ENCODE measurements around the gene SETD1A.
A peak's percentile ranks its signal among the peaks of the same experiment; 100 is the strongest.

SETD1A gene

GRCh38 chr16:30957456-30958174 is at the start of gene SETD1A:
Gene SETD1A (plus strand): TSS chr16:30957754. CDS start chr16:30958732, 978 bp downstream.
- DNase-seq (ENCODE audit: low read depth), result peak; percentile 94

DNA sequence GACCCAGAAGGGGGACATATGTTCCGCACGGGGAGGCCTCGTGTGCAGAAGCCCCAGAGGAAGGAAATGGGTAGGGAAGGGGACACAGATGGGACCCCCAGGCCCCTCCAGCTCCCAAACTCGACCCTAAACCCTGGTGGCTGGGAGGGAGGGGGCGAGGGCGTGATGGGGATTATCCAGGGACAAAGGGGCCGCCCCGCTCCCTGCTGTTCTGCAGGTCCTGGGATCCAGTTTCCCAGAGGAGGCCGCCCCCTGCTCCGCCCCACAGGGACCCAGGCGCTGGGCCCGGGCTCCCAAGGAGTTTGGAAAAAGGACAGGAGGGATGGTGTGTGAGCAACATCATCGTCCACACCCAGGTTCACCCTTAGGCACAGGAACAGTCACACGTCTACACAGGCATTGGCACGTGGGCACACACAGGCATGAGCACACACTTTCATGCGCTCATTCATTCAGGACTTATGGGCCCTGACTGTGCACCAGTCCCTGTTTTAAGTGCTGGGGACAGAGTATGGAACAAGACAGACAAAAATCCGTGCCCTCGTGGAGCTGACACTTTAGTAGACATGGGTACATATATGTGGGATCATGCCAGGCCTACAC is 47.0 kb upstream of the SETD1A start:
- no peak for DNase-seq (ENCODE audit: low read depth)

GRCh38 chr16:30912794-30913412 is 44.7 kb upstream of the SETD1A start:
- DNase-seq (ENCODE audit: low read depth), result no peak

GRCh38 chr16:30914830-30915229 is 42.7 kb upstream of the SETD1A start:
- DNase-seq (ENCODE audit: low read depth), result no peak

- DNase-seq (ENCODE audit: low read depth), result no peak
Observed at GRCh38 chr16:30918614-30919013, 38.9 kb upstream of the SETD1A start.

DNA sequence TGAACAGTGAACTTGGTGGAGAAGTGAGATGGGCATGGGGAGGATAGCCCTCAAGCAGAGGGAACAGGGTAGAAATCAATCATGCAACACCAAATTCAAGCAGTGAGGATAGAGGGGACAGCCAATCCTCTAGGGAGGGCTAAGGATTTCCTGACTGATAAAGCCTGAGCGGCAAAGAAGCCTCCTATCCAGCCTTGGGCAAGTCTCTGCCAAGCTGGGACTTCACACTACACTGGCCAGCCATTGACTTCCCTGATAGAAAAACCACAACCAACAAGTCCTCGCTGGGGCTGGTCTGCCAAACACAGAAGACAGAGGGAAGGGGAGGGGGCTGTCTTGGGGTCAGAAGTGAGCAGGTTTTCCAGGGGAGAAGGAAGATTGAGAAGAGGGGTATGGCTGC is 36.7 kb upstream of the SETD1A start:
- DNase-seq (ENCODE audit: low read depth), result no peak

GRCh38 chr16:30921459-30921747 is 36.2 kb upstream of the SETD1A start:
- no peak for DNase-seq (ENCODE audit: low read depth)

DNA sequence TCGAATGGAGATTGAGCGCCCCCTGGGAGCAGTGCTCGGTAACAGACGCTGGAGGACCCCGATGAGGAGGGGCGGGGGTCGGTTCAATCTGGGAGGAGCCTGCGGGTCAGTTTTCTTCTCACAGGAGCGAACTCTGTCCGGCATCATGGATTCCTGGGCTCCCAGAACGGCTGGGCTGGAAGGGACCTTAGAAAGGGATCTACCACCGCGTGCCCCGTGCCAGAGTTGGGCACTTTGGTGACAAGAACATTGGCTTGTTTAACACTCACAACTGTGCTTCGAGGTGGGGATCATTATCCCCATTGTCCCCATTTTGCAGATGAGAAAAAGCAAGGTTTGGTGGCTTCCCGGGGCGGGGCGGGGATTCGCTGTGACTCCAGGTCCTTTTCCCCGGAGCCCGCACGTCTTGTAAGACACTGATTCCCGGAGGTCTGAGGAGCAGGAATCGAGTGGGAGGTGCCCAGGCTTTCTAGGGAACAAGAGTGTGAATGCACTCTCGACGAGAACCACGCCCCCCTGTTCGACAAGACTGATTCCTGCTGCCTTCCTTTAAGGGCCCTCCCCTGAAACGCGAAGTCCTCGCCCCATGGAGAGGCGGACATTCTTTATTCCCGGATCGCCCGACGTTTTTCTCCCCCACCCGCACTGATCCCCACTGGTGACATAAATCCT is 35.7 kb upstream of the SETD1A start:
- DNase-seq (ENCODE audit: low read depth), result peak; percentile 75

DNA sequence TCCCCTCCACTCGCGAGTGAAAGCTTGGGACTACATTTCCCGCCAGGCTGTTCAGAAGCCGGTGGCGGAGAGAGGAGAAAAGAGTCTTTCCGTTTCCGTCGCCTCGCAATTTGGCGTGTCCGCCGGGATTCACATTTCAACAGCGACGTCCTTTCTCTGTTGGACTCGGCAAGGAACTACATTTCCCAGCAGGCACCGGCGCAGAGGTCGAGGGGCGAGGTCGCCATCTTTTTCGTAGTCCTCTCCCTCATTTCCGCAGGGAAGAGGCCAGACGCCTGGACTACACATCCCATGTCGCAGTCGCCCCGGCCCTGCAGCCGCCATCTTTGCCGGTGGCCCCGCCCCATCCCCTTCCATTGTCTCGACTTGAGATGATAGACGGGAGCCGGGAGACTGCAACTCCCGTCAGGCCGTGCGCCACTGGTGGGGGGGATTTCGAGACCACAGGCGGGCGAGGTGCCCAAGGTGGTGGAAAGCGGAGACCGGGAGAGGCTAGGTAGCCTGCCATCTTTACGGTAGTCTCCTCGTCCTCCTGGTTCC is 35.1 kb upstream of the SETD1A start:
- peak; percentile 100 for DNase-seq (ENCODE audit: low read depth)

- peak; percentile 97 for DNase-seq (ENCODE audit: low read depth)
Observed at GRCh38 chr16:30922960-30923535, 34.5 kb upstream of the SETD1A start.

DNA sequence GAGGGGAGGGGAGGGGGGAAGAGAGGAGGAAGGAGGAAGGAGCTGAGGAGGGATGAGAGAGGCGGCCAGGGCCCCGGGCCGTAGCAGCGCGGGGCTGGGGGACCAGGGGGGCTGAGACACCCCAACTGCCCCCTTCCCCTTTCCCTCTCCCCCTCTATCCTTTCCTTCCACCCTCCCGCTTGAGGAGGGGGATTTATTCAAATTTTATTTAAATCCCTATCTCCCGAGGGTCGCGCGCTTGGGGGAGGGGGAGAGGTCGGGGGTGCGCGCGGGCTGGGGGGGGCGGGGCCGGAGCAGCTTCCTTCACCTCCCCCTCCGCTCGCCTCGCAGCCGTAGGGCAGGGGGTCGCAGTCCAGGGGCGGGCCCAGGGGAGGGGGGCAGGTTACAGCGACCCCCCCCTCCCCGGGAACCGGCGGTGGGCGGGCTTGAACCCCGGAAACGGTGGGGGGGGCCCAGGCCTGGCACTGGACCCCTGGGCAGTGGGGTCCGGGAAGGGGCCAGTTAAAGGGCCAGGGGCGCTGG is 33.9 kb upstream of the SETD1A start, which contains the start of gene FBXL19:
FBXL19 (plus strand) TSS at position 19 of the 522 bp plus-strand sequence. CDS start 2,183 bp downstream, outside the sequence.
- no peak for DNase-seq (ENCODE audit: low read depth)

GRCh38 chr16:30924076-30924912 is 33.3 kb upstream of the SETD1A start:
- DNase-seq (ENCODE audit: low read depth), result no peak

DNA sequence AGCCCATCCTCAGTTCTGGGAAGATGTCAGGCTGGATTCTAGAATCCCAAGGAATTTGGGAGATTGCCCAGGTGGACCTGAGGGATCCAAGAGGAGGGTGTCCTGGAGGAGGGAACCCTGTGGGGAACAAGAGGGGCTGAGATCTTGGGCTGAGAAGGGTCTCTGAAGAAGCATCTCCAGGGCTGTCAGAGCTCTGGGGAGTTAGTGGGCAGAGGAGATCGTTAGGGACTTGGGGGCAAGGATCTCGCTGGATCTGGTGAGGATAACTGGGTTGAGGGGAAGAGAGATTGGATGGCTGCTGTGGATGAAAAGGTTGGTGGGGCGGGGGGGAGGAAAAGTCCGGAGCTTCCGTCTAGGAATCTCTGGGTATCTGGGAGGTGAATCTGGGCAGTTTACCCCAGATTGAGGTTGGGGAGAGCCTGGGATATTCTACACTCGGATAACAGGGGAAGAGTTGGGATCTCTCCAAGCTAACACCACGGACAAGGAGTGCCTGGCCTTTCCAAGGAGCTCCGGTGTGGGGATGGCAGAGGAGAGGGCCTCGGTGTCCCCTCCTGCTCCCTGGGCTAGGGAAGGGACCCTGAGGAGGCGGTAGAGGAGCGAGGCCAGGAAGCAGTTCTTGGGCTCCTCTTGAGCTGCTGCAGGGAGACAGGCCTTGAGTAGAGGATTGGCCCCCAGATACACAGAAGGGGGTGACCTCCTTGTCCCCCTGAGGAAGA is 32.5 kb upstream of the SETD1A start:
- DNase-seq (ENCODE audit: low read depth), result no peak

GRCh38 chr16:30925632-30925987 is 31.9 kb upstream of the SETD1A start:
- no peak for DNase-seq (ENCODE audit: low read depth)

- no peak for DNase-seq (ENCODE audit: low read depth)
Observed at GRCh38 chr16:30925995-30926811, 31.4 kb upstream of the SETD1A start.

DNA sequence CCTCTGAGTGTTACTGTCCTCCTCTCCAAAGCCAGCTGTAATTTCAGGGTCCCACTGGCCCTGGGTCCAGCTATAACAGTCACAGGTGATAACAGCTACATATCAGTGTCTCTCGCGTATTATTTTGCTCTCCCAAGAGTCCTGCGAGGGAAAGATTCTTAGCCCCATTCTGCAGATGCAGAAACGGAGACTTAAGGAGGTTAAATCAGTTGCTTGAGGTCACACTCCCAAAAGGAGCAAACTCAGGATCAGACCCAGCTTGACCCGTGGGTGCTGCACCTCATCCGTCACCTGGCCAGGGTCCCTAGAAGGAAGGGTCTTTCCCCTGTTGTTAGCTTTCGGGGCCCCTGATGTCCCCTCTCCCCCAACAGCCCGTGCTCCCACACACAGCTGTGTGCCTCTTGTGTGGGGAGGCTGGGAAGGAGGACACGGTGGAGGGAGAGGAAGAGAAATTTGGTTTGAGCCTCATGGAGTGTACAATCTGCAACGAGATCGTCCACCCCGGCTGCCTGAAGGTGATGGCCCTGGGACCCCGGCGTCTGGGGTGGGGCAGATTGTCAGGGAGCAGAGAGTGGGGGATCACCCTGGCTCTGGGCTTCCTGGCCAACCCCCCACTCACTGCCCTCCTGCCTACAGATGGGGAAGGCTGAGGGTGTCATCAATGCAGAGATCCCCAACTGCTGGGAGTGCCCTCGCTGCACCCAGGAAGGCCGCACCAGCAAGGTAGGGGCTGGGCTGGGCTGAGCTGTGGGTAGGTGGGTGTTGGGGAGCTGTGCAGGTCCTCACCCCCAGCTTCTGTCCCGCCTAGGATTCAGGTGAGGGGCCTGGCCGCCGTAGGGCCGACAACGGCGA is 30.4 kb upstream of the SETD1A start:
- no peak for DNase-seq (ENCODE audit: low read depth)

DNA sequence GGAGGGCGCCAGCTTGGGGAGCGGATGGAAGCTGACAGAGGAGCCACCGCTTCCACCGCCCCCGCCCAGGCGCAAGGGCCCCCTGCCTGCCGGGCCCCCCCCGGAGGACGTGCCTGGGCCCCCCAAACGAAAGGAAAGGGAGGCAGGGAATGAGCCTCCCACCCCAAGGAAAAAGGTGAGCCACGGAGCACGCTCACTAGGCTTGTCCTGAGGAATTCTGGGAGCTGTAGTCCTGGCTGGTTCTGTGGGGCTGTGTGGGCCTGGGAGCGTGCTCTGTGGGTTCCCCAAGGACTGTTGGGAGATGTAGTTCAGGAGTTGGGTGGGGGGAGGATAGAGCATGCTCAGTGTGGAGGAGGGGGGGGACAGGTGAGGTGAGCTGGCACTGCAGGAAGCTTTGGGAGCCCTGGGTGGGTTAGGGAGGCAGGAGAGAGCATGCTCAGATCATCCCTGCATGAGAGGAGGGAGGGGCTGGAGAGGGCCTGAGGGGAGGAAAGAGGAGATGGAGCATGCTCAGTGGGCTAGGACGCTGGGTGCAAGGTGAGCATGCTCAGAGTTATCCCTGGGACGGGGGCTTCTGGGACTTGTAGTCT is 29.7 kb upstream of the SETD1A start:
- DNase-seq (ENCODE audit: low read depth), result no peak

DNA sequence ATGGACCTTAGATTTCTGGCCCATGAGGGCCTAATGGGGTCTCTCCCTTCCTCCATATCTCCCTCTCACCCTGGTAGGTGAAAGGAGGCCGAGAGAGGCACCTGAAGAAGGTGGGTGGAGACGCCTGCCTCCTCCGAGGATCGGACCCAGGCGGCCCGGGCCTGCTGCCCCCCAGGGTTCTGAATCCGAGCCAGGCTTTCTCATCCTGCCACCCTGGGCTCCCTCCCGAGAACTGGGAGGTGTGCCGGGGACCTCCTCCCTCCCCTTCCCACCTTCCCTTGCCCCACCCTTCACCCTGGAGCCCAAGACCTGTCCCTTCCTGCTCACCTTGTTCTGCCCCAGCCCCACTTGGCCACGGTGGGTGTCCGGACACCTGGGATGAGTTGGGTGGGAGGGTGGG is 29.2 kb upstream of the SETD1A start:
- DNase-seq (ENCODE audit: low read depth), result no peak

Measured in T-helper 22 cell (primary cell).